Middle frontal gyrus (tissue), 1 donor: ENCODE measurements around the gene PRCC.

Experiments used
- DNase-seq: peaks from one replicate; pipeline ENCODE4 v3.0.0-alpha.2; 2015; ENCODE audit warnings: low spot score; ENCODE audit errors: extremely low spot score

Gene PRCC

GRCh38 chr1:156813750-156814570, 46.6 kb downstream of the PRCC start:
- DNase-seq: no peak

- no peak for DNase-seq
Observed at GRCh38 chr1:156814571-156815260, 47.4 kb downstream of the PRCC start.

- DNase-seq: no peak
Observed at GRCh38 chr1:156815307-156815826, 48.0 kb downstream of the PRCC start.

GRCh38 chr1:156815961-156816422, 48.7 kb downstream of the PRCC start:
- no peak for DNase-seq

- no peak for DNase-seq
Observed at GRCh38 chr1:156816561-156817328, 49.4 kb downstream of the PRCC start, which contains the start of gene SH2D2A. Gene SH2D2A, minus strand, starts transcription at chr1:156816848. Its CDS starts 140 bp downstream, at chr1:156816708.

- DNase-seq: no peak
Observed at GRCh38 chr1:156821801-156822200, 54.5 kb downstream of the PRCC start.

GRCh38 chr1:156822680-156823079, 55.3 kb downstream of the PRCC start:
- no peak for DNase-seq

GRCh38 chr1:156823210-156823790, 56.0 kb downstream of the PRCC start:
- no peak for DNase-seq

GRCh38 chr1:156826630-156827029, 59.3 kb downstream of the PRCC start:
- DNase-seq: peak; percentile 22

- DNase-seq: no peak
Observed at GRCh38 chr1:156828400-156829124, 61.2 kb downstream of the PRCC start.

GRCh38 chr1:156832434-156832833, 65.1 kb downstream of the PRCC start:
- DNase-seq: no peak

- no peak for DNase-seq
Observed at GRCh38 chr1:156833603-156834002, 66.3 kb downstream of the PRCC start.

GRCh38 chr1:156834322-156834721, 67.0 kb downstream of the PRCC start:
- no peak for DNase-seq

GRCh38 chr1:156836041-156836654, 68.8 kb downstream of the PRCC start:
- DNase-seq: no peak

GRCh38 chr1:156836892-156837291, 69.6 kb downstream of the PRCC start:
- no peak for DNase-seq

- no peak for DNase-seq
Observed at GRCh38 chr1:156838972-156839371, 71.6 kb downstream of the PRCC start.

- no peak for DNase-seq
Observed at GRCh38 chr1:156839426-156840109, 72.2 kb downstream of the PRCC start.

- DNase-seq: no peak
Observed at GRCh38 chr1:156840186-156840897, 73.0 kb downstream of the PRCC start.

- no peak for DNase-seq
Observed at GRCh38 chr1:156840898-156841279, 73.6 kb downstream of the PRCC start.
